ENCODE data around the gene EYS. TPM values are rescaled to one million over a fixed set of nuclear protein-coding genes. Genes with fewer than 3 reads are reported as not detected.

The EYS gene
- total and polyA plus RNA-seq, 2 experiments from 2014 or later: 0.04 TPM; not detected in 1

DNA sequence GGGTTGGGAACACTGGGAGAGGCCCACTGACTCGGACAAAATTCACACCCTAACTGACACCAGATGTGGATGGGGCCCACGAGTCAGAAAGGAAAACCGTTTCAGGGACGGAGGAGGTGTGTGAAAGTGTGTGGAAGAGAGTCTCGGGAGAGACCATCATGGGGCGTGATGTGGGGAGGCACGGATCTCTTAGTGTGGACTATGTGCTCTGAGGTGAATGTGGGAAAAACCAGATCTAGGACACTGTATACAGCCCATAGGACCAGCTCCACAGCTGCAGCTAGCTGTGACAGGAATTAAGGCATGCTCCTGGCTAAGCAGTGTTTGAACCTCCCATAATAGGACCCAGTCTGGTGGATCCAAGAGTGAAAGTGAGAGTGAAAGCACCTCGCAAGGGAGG is 1380.1 kb downstream of the EYS start:
- Histone ChIP-seq H3K4me2 (ENCODE audit: unreplicated experiment) (no peak overlapping the region), H3K9me2 (ENCODE audit: insufficient read depth) (no peaks in the 10 kb centered on the region), H3K9ac (no peak overlapping the region), H3K36me3 (ENCODE audit: low read depth) (no peaks in the 10 kb centered on the region), H3K27me3 (replicated peaks; ENCODE audit: insufficient read depth) (no peaks in the 10 kb centered on the region), H4K20me1 (ENCODE audit: insufficient read depth) (no peaks in the 10 kb centered on the region), H3K27ac (no peak overlapping the region), H3K9me3 (ENCODE audit: low read depth) (no peaks in the 10 kb centered on the region), H3K4me1 (ENCODE audit: insufficient read depth) (no peaks in the 10 kb centered on the region), H3F3A (ENCODE audit: insufficient read depth) (no peaks in the 10 kb centered on the region), H2AFZ (no peak overlapping the region), H3K79me2 (ENCODE audit: insufficient read depth) (no peaks in the 10 kb centered on the region), H3K4me3 (no peak overlapping the region)
- no peak for DNase-seq
- in situ Hi-C loops (cut with MboI): no loop called here
- TF ChIP-seq EZH2 (IDR thresholded peaks at IDR 0.05; ENCODE audit: insufficient read depth, poor library complexity, severe bottlenecking): no peak
- TF ChIP-seq EZH2phosphoT487 (IDR thresholded peaks at IDR 0.05; ENCODE audit: insufficient read depth, low read depth): no peak
- 45 to 48% methylated on average over 8 of the region's 8 CpGs for WGBS, 2 experiments (ENCODE audit: low coverage in 1 of 2, low lambda C conversion rate in 2 of 2, missing lambda C conversion rate in 2 of 2)

DNA sequence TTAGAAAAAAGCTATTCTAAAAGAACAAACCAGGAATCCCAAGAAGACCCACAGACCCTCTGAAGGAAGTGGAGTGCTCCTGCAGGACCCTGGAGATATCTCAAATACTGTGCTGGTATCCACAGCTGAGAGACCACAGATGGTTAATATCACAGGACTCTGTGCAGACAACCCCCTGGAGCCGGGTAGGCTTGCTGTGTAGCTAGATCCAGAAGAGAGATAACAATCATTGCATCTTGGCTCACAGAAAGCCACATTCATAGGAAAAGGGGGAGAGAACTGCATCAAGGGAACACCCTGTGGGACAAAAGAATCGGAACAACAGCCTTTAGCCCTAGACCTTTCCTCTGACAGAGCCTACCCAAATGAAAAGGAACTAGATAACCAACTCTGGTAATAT is 1381.9 kb downstream of the EYS start:
- H3K9me3 ChIP-seq (ENCODE audit: low read depth): no peaks in the 10 kb centered on the region
- H3K27ac ChIP-seq: no peak overlapping the region
- H3F3A ChIP-seq (ENCODE audit: insufficient read depth): no peaks in the 10 kb centered on the region
- 17 to 20% methylated on average over 2 of the region's 2 CpGs for WGBS, 2 experiments (ENCODE audit: low coverage in 1 of 2, low lambda C conversion rate in 2 of 2, missing lambda C conversion rate in 2 of 2)
- in situ Hi-C loops (cut with MboI): no loop called here
- no peak overlapping the region for H3K4me3 ChIP-seq
- H3K36me3 ChIP-seq (ENCODE audit: low read depth): no peaks in the 10 kb centered on the region
- no peaks in the 10 kb centered on the region for H3K79me2 ChIP-seq (ENCODE audit: insufficient read depth)
- no peak overlapping the region for H2AFZ ChIP-seq
- no peaks in the 10 kb centered on the region for H3K4me1 ChIP-seq (ENCODE audit: insufficient read depth)
- DNase-seq: no peak
- H3K4me2 ChIP-seq (ENCODE audit: unreplicated experiment): no peak overlapping the region
- H3K27me3 ChIP-seq (replicated peaks; ENCODE audit: insufficient read depth): no peaks in the 10 kb centered on the region
- TF ChIP-seq EZH2phosphoT487 (IDR thresholded peaks at IDR 0.05; ENCODE audit: insufficient read depth, low read depth) (no peak), EZH2 (IDR thresholded peaks at IDR 0.05; ENCODE audit: insufficient read depth, poor library complexity, severe bottlenecking) (no peak)
- no peaks in the 10 kb centered on the region for H4K20me1 ChIP-seq (ENCODE audit: insufficient read depth)
- H3K9me2 ChIP-seq (ENCODE audit: insufficient read depth): no peaks in the 10 kb centered on the region
- H3K9ac ChIP-seq: no peak overlapping the region

DNA sequence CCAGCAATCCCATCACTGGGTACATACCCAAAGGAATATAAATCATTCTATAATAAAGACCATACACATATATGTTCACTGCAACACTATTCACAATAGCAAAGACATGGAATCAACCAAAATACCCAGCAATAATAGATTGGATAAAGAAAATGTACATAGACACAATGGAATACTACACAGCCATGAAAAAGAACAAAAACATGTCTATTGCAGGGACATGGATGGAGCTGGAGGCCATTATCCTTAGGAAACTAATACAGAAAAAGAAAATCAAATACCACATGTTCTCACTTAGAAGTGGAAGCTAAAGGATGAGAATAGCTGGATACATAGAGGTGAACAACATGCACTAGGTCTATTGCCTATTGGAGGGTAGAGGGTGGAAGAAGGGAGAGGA is 1396.8 kb downstream of the EYS start:
- DNase-seq: no peak
- no peaks in the 10 kb centered on the region for H3K36me3 ChIP-seq (ENCODE audit: low read depth)
- H4K20me1 ChIP-seq (ENCODE audit: insufficient read depth): no peaks in the 10 kb centered on the region
- H3K27ac ChIP-seq: no peak overlapping the region
- no peaks in the 10 kb centered on the region for H3K9me2 ChIP-seq (ENCODE audit: insufficient read depth)
- no peaks in the 10 kb centered on the region for H3K27me3 ChIP-seq (replicated peaks; ENCODE audit: insufficient read depth)
- H3K79me2 ChIP-seq (ENCODE audit: insufficient read depth): no peaks in the 10 kb centered on the region
- in situ Hi-C loops (cut with MboI): no loop called here
- H3K4me1 ChIP-seq (ENCODE audit: insufficient read depth): no peaks in the 10 kb centered on the region
- H3K9ac ChIP-seq: no peak overlapping the region
- no peak overlapping the region for H2AFZ ChIP-seq
- TF ChIP-seq EZH2phosphoT487 (IDR thresholded peaks at IDR 0.05; ENCODE audit: insufficient read depth, low read depth): no peak
- no peak for TF ChIP-seq EZH2 (IDR thresholded peaks at IDR 0.05; ENCODE audit: insufficient read depth, poor library complexity, severe bottlenecking)
- H3K4me2 ChIP-seq (ENCODE audit: unreplicated experiment): no peak overlapping the region
- no peak overlapping the region for H3K4me3 ChIP-seq
- H3F3A ChIP-seq (ENCODE audit: insufficient read depth): no peaks in the 10 kb centered on the region
- no peaks in the 10 kb centered on the region for H3K9me3 ChIP-seq (ENCODE audit: low read depth)

DNA sequence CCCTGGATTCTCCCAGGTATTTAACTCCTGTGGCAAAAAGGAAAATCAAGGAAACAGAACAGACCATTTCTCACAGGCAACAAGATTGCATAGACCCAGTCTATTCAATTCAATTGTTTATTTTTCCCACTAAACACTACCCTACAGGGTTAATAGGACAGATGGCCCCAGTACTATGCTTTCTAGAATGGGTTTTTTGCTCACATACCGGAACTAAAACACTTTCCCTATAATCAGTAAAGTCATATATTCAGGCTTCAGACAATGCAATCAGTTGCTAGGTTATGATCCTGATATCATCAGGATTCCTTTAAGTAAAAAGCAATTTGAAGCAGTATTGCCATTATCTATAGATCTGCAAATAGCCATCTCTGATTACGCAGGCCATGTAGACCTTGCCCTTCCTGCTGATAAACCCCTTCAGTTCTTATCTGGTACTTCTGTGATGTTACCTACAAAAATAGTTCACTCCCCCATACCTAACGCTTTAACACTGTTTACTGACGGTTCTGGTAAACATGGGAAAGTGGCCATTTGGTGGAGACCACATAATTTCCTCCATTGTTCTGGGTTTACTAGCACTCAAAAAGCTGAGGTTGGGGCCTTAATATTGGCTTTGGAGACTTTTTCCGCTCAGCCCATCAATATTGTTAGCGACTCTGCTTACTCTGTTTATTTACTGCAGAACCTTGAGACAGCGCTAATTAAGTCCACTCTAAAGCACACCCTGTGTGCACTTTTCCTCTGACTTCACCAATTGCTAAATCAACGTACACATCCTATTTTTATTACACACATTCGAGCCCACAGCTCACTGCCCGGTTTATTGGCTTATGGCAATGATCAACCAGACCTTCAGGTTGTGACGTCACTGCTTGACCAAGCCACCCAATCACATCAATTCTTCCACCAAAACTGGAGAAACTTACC is 1405.5 kb downstream of the EYS start:
- H3K9me3 ChIP-seq (ENCODE audit: low read depth): no peaks in the 10 kb centered on the region
- H3K9me2 ChIP-seq (ENCODE audit: insufficient read depth): no peaks in the 10 kb centered on the region
- no peak overlapping the region for H3K4me3 ChIP-seq
- WGBS, 2 experiments (ENCODE audit: low coverage in 1 of 2, low lambda C conversion rate in 2 of 2, missing lambda C conversion rate in 2 of 2): 49 to 52% methylated on average over 11 of the region's 11 CpGs
- H3K27ac ChIP-seq: no peak overlapping the region
- TF ChIP-seq EZH2phosphoT487 (IDR thresholded peaks at IDR 0.05; ENCODE audit: insufficient read depth, low read depth) (no peak), EZH2 (IDR thresholded peaks at IDR 0.05; ENCODE audit: insufficient read depth, poor library complexity, severe bottlenecking) (no peak)
- no peaks in the 10 kb centered on the region for H3K36me3 ChIP-seq (ENCODE audit: low read depth)
- H3K4me1 ChIP-seq (ENCODE audit: insufficient read depth): no peaks in the 10 kb centered on the region
- H2AFZ ChIP-seq: no peak overlapping the region
- H3K9ac ChIP-seq: no peak overlapping the region
- H3K79me2 ChIP-seq (ENCODE audit: insufficient read depth): no peaks in the 10 kb centered on the region
- no peak for DNase-seq
- H4K20me1 ChIP-seq (ENCODE audit: insufficient read depth): no peaks in the 10 kb centered on the region
- no peaks in the 10 kb centered on the region for H3F3A ChIP-seq (ENCODE audit: insufficient read depth)
- no peak overlapping the region for H3K4me2 ChIP-seq (ENCODE audit: unreplicated experiment)
- in situ Hi-C loops (cut with MboI): no loop called here
- no peaks in the 10 kb centered on the region for H3K27me3 ChIP-seq (replicated peaks; ENCODE audit: insufficient read depth)

All from GM23248 (cell line).